ENCODE measurements around the gene ING3. TPM values are rescaled to one million over a fixed set of nuclear protein-coding genes. Genes with fewer than 3 reads are reported as not detected.

ING3 gene
- polyA plus RNA-seq, 1 experiment = 4.4 TPM

GRCh38 chr7:120991161-120991560 lies 40.6 kb downstream of the ING3 start:
- no peak for TF ChIP-seq CTCF (IDR thresholded peaks at IDR 0.05; ENCODE audit: insufficient read depth, low read depth, low read length)
- no peak for DNase-seq (ENCODE audit: low read depth)
- no peaks in the 10 kb centered on the region for H3K27me3 ChIP-seq (ENCODE audit: control insufficient read depth, insufficient read depth, low read length)
- peak overlapping the region; percentile 45 for H3K4me3 ChIP-seq (ENCODE audit: low read depth, low read length)
- no peaks in the 10 kb centered on the region for H3K36me3 ChIP-seq (ENCODE audit: control insufficient read depth, insufficient read depth, low read length)
- ChIA-PET POLR2A (no interaction called here), CTCF (interaction anchor here (1.2 to 6.5 kb wide), 4 partner anchors 26 to 115 kb away, joined by 4 to 136 read pairs (median 37); no protein-coding TSS in a partner anchor)

GRCh38 chr7:120991581-120991980 lies 41.0 kb downstream of the ING3 start:
- CTCF ChIA-PET = interaction anchor here (0.7 to 6.5 kb wide), 4 partner anchors 25 to 92 kb away, joined by 3 to 136 read pairs (median 5); no protein-coding TSS in a partner anchor
- Histone ChIP-seq H3K27me3 (ENCODE audit: control insufficient read depth, insufficient read depth, low read length) (no peaks in the 10 kb centered on the region), H3K4me3 (ENCODE audit: low read depth, low read length) (peak overlapping the region; percentile 45), H3K36me3 (ENCODE audit: control insufficient read depth, insufficient read depth, low read length) (no peaks in the 10 kb centered on the region)
- POLR2A ChIA-PET = no interaction called here
- peak; percentile 68 for DNase-seq (ENCODE audit: low read depth)
- TF ChIP-seq CTCF (IDR thresholded peaks at IDR 0.05; ENCODE audit: insufficient read depth, low read depth, low read length) = no peak

- CTCF ChIA-PET = interaction anchor here (0.7 to 6.5 kb wide), 3 partner anchors 79 to 91 kb away, joined by 3 to 136 read pairs (median 4); no protein-coding TSS in a partner anchor
These were observed 41.8 kb downstream of the ING3 start for GRCh38 chr7:120992272-120992964.

GRCh38 chr7:120992965-120993494 lies 42.5 kb downstream of the ING3 start:
- ChIA-PET POLR2A (no interaction called here), CTCF (no interaction called here)
- no peak overlapping the region for H3K4me3 ChIP-seq (ENCODE audit: low read depth, low read length)
- DNase-seq (ENCODE audit: low read depth) = no peak
- no peaks in the 10 kb centered on the region for H3K27me3 ChIP-seq (ENCODE audit: control insufficient read depth, insufficient read depth, low read length)
- no peaks in the 10 kb centered on the region for H3K36me3 ChIP-seq (ENCODE audit: control insufficient read depth, insufficient read depth, low read length)
- no peak for TF ChIP-seq CTCF (IDR thresholded peaks at IDR 0.05; ENCODE audit: insufficient read depth, low read depth, low read length)

More at GRCh38 chr7:120992272-120992964, 41.8 kb downstream of the ING3 start:
- no peak for DNase-seq (ENCODE audit: low read depth)
- POLR2A ChIA-PET = no interaction called here
- Histone ChIP-seq H3K27me3 (ENCODE audit: control insufficient read depth, insufficient read depth, low read length) (no peaks in the 10 kb centered on the region), H3K4me3 (ENCODE audit: low read depth, low read length) (peak overlapping the region; percentile 16; the same call in 1 of the 2 replicates), H3K36me3 (ENCODE audit: control insufficient read depth, insufficient read depth, low read length) (no peaks in the 10 kb centered on the region)
- no peak for TF ChIP-seq CTCF (IDR thresholded peaks at IDR 0.05; ENCODE audit: insufficient read depth, low read depth, low read length)

GRCh38 chr7:120993553-120994191 lies 43.1 kb downstream of the ING3 start:
- ChIA-PET CTCF (interaction anchor here (0.6 to 1.2 kb wide), 2 partner anchors 69 to 333 kb away, joined by 3 to 5 read pairs; no protein-coding TSS in a partner anchor), POLR2A (no interaction called here)
- Histone ChIP-seq H3K4me3 (ENCODE audit: low read depth, low read length) (no peak overlapping the region), H3K36me3 (ENCODE audit: control insufficient read depth, insufficient read depth, low read length) (no peaks in the 10 kb centered on the region), H3K27me3 (ENCODE audit: control insufficient read depth, insufficient read depth, low read length) (no peaks in the 10 kb centered on the region)
- no peak for DNase-seq (ENCODE audit: low read depth)
- TF ChIP-seq CTCF (IDR thresholded peaks at IDR 0.05; ENCODE audit: insufficient read depth, low read depth, low read length) = no peak
